GM18498 (cell line): ENCODE data around the gene RIPPLY2.
"Not testable (repeated sequence)": the region's sequence is repeated elsewhere in the genome, so short reads cannot be mapped to it uniquely, and the experiment has no call there.

ENCODE experiments used
- ATAC-seq: cut with Tn5 transposase; IDR thresholded peaks from one replicate; pipeline ENCODE4 v1.9.1; 2021; ENCODE audit warnings: mild to moderate bottlenecking, moderate library complexity; ENCODE audit not compliant: unreplicated experiment

The RIPPLY2 gene, protein sequence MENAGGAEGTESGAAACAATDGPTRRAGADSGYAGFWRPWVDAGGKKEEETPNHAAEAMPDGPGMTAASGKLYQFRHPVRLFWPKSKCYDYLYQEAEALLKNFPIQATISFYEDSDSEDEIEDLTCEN

DNA sequence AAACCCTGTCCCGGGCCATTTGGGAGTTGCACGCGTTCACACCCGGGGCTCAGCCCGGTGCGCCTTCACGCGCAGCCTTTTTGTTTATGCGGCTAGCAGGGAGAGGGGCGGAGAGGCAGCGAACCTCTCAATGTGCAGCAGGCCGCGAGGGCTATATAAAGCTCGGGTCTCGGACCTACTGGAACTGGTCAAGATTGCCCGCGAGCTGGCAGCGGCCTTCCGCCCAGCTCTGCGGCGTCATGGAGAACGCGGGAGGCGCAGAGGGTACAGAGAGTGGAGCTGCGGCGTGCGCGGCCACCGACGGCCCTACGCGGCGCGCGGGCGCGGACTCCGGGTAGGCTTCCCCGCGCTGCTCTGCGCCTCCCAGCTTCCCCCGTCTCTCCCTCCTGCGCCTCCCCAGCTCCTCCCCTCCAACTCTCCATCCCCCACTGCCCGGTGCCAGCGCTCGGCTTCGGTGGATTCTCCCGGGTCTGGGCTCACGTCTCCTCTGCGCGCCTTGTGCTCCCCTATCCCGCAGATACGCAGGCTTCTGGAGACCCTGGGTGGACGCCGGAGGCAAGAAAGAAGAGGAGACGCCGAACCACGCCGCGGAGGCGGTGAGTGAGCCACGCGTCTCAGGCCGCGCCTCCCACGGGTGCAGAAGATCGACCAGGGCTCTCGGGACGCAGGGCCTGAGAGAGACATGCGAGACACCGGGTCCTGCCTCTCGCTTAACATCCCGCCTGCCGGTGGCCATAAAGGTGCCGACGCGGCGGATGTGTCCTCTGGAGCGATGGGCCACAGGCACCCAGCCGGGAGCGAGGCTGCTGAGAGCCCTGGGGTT, at the start of gene RIPPLY2:
TSS of gene RIPPLY2 (plus strand) at position 183 of the 823 bp plus-strand sequence. CDS start at position 240, 57 bp downstream.
- ATAC-seq, result peak; percentile 60

DNA sequence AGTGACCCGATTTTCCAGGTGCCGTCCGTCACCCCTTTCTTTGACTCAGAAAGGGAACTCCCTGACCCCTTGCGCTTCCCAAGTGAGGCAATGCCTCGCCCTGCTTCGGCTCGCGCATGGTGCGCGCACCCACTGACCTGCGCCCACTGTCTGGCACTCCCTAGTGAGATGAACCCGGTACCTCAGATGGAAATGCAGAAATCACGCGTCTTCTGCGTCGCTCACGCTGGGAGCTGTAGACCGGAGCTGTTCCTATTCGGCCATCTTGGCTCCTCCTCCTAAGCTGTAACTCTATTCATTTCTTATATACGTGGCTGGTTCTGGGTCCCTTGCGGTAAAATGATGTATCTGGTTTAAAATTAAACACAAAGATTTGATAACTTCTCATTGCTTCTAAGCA, 49.7 kb upstream of the RIPPLY2 start:
- ATAC-seq, result not testable (repeated sequence)

DNA sequence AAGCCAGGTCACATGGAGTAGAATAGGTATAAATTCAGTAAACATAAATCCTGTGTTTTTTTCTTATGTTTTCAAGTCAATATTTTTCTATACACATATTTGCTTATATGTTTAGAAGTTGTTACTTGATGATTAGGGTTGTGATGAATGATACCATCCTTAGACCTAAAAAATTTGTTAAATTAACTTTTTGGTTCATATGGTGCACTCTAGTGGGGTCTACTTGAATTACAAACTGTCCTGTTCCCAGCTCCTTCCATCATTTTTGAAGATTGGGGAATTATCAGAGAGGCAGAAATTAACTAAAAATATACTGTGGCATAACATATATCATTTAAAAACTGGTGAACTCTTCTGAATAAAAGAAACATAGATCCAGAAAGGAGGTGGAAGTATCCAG, 48.3 kb upstream of the RIPPLY2 start:
- no peak for ATAC-seq

DNA sequence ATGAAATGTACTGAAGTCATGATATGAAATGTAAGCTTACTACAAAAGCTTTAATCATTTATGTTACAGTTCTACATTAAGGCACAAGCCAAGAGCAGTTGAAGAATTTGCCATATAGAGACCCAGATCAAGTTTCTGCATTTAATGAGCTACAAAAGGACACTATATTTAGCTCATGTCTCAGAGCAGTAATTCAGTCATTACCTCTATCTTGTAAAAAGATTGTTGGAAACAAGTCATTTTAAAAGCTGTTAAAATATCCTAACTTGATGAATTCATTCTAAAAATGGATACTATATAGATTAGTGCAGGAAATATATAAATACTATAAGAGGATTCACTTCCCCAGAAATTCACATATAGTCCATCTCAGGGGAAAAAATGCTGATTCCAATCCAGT, 45.2 kb upstream of the RIPPLY2 start:
- no peak for ATAC-seq

DNA sequence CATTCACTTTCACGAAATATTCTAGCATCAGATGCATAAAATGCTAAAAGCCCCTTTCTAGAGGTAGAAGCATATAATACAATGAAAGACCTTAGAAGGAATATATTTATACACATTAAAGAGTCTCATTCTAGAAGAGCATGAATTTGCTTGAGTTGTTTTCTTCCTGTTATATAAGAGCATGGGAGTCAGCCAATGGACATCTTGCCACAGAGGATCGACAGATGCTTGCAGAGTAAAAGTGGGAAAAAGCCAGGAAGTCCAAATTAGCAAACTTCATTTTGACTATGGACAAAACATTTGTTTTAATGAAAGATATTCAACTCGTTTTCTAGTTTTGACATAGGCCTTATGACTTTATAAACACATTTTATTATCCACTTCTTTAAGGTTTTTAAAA, 44.2 kb upstream of the RIPPLY2 start:
- no peak for ATAC-seq

DNA sequence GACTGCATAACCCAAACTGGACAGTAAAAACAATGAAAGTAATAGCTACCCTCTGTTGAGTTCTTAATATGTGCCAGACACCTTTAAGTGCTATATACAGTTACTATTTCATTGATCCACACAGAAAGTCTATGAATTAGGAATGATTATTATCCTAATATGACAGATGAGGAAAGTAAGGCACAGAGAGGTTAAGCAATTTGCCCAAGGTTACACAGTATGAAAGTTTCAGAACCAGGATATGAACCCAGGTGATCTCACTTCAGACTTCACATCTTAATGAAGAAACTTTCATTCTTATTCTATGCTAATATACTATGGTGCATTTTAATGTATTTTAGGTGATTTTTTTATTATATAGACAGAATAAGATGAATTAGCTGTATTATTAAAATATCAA, 40.6 kb upstream of the RIPPLY2 start:
- ATAC-seq, result no peak

DNA sequence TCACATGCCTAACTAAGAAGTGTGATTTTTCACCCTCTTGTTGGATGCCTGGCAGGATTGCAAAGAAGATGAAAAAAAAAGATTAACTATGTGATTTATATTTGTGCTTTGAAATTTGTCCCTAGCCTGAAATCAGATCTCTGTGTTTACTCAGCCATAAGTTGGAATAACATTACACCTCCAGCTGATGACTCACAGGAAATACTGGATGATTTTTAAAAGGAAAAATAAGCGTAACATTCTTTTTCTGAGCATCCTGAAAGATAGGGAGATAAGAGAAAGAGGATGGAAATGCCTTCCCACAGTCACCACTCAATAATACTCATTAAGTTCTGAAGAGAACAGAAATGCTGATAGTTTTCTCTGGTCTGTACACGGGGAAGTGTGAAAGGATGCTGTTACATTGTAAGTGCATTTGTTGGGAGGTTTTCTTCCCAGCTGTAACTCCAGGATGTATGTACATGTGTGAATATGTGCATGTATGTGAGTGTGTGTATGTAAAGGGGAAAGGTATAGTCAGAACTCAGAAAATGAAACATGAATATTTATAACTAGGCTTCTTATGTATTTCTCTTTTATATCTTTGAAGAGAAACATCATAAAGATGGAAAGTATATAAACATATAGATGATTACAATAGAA, 37.4 kb upstream of the RIPPLY2 start:
- ATAC-seq, result no peak

DNA sequence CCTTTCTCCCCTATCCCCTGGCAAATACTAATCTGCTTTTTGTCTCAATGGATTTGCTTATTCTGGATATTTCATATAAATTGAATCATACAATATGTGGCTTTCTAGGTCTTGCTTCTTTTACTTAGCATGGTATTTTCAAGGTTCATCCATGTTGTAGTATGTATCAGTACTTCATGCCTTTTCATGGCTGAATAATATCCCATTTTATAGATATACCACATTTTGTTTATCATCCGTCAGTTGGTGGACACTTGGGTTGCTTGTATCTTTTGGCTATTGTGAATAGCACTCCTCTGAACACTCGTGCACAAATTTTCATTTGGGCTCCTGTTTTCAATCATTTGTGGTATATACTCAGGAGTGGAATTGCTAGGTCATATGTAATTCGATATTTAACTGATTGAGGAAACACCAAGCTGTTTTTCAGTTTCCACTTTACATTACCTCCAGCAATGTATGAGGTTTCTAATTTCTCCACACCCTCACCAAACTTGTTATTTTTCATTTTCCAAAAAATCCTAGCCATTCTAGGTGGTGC, 30.5 kb upstream of the RIPPLY2 start:
- ATAC-seq, result no peak

DNA sequence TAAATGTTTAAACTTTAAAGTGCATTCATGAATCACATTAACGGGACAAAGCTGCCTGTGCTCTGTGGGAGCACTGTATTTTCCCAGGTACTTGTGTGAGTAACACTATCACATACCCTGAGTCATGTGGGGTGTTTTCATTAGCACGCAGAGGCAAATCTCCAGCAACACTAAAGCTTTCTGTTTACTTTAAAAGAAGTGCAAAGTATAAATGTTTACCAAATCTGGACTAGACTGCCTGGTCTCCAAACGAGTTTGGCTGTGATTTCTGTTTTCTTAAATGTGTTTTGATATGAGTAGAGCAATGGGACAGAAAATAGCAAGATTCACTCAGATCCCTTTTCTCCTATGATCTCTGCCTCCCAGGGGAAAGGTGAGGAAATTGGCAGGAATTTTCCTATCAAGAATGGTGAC, 28.8 kb upstream of the RIPPLY2 start:
- no peak for ATAC-seq

DNA sequence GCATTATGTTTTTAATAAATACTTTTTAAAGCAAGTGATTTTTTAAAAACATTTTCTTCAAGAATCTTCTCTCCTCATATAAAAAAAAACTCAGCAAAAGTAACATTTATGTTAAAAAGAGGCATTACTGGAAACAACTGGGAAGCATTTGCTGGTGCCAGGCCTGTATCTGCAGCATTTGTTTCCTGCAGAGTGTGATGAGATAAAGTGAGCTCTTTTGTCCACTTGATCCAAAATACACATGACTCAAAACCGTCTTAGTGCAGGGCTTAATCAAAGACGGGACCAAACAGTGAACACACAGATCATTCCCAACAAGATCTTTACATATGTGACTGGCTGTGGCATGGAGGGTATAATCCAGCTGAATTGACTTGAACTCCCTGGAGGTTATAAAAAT, 28.3 kb upstream of the RIPPLY2 start:
- no peak for ATAC-seq

DNA sequence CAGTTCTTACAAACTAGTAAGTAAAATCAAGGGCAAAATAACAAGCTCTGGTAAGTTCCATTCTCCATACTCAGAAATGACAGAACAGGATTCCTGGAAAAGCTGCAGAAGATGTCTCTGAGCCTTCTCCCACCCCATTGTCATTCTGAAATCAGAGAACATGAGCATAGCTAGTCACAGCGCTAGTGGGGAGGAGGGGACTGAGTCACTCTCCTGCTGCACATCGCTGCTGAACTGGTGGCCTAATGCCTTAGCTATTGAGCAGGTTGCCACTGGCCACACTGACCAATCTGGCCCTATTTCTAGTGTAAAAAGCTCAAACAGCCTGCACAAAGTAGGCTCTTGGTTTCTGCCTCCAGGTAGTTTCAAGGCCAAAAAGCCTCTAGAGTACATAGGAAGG, 26.1 kb upstream of the RIPPLY2 start:
- no peak for ATAC-seq

DNA sequence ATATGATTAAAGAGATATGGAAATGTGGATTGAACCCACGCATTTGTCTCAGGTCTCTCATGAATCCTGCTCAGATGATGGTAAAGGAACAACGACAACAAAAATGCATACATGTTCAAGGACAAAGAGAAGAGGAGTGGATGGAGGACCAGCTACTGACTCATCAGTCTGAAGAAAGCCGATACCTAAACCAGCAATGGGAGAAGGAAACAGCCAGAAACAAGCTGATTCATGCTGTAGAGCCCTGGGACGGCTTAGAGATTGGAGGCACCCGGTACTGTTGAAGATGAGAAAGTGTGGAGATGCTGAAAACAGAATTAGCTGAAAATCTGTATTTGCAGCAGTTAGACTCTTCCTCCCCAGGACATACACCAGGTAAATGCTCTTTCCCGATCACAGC, 14.4 kb upstream of the RIPPLY2 start:
- no peak for ATAC-seq

DNA sequence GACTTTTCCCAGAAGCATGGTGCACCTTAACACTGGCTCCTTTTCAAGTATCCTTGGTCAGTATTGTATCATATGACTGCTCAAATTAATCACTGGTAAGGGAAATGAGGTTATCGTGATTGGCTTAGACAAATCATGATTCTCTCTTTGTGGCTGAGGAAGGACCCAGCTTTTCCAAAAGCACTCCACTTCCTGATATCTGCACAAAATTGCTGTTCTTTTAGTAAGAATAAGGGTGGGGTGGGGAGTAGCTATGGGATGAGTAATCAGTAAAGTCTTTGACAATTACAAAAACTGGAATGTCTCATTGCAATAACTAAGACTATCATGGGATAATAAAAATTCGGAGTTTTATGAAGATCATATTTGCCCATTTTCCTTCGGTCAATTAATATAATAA, 9.0 kb upstream of the RIPPLY2 start:
- ATAC-seq, result no peak

DNA sequence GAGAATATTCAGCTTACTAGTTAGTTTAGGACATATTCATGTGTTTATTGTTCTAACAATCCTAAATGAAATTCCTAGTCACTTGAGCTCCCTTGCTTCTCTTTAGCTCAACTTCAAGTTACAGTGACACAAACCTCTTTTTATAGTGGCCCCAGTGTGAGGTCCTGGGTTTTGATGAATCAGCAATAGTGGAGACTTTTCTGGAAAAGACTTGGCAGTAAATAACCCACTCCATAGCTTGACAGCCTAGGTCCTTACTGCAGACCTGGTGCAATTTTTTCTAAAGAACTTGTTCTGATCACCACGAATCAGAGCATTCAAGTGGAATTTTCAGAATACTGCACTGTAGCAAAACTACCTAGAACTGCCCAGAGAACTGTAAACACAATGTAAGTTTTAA, 6.9 kb upstream of the RIPPLY2 start:
- ATAC-seq, result no peak

DNA sequence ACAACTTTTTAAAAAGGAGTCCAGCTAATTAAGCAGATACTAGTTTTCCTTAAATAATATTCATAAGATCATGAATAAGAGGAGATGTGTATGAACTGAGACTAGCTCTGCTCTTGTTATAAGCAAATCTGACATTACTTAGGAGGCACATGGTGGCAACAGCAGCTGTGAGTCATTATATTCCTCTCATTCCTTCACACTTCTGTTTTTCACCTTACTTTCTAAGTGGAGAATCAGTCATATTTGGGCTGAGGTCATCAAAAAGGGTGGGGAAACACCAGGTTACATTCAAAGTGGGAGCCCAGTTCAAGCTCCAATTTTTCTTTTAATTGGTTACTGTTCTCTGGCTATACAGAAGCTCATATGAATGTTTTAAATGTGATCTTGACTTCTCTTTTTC, 6.0 kb upstream of the RIPPLY2 start:
- no peak for ATAC-seq

DNA sequence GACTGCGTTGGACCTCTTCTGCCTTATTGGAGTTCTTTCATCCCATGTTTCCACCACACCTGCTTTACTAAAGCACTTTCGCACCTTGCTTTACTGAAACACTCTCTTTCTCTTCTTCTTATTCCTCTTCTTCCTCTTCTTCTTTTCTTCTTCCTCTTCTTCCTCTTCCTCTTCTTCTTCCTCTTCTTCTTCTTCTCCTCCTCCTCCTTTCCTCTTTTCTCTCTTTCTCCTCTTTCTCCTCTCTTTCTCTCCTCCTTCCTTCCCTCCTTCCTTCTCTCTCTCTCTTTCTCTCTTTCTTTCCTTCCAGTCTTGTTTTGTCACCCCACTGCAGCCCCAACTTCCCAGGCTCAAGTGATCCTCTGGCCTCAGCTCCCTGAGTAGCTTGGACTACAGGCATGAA, 4.0 kb upstream of the RIPPLY2 start:
- no peak for ATAC-seq

DNA sequence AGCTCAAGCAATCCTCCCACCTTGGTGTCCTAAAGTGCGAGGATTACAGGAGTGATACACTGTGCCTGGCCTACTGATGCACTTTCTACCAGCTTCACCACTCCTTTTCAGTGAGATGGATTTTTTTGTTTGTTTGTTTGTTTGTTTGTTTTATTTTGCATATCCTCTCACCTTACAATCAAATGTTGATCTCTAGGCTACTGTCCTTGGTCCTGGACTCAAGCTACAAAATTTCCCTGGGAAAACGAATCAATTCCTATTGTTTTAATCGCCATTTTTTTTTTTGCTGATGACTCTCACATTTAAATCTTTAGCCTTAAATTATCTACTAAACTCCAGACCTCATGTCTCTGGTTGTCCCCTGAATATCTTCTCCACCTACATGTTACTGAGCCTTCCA, 3.5 kb upstream of the RIPPLY2 start:
- no peak for ATAC-seq

DNA sequence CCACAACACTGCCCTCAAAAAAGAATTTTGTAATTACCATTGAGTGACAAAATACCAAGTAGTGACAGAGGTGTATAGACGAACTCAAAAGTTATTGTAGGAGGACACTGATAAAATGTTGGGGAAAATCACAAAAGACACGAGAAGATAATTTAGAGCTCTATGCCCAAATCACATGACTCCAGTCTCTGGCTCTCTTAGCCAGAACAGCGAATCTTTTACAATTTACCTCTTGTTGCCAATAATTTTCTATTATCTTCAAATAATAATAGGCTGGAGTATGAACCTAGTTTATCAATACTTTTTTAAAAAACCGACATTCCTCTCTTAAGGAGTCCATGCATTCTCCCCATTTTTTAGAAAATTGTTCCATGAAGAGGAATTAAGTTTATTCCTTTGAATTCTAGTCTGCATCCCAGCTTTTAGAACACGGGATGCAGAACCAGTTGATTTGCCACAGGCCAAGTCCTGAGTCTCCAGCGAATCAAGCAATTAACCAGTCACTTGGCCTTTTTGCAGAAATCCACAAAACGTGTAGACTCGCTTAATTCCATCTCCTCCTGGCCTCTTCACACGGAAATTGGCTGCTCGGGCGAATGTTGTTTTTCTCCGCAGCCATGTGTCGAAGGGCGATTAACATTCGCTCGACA, 507 bp upstream of the RIPPLY2 start:
- ATAC-seq, result no peak

DNA sequence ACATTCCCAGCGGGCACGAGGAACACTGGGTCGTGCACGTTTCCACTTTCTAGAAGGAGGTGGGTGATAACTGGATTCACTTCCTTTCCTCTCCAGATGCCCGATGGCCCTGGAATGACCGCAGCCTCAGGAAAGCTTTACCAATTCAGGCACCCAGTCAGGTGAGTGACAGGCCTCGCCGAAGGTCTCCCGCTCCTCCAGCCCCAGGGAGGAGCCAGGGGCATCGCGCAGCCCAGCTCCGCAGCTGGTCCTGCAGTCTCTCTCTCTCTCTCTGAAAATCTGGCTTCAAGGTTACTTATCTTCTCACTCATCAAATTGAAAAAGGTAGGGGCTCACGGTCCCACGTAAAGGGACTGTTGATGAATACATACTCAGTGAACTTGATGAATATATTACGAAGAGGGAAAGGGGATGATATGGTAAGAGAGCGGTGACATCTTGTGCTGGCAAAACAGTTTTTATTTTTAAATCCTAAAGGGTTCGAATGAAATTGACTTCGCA, 891 bp downstream of the RIPPLY2 start:
- ATAC-seq, result peak; percentile 4

DNA sequence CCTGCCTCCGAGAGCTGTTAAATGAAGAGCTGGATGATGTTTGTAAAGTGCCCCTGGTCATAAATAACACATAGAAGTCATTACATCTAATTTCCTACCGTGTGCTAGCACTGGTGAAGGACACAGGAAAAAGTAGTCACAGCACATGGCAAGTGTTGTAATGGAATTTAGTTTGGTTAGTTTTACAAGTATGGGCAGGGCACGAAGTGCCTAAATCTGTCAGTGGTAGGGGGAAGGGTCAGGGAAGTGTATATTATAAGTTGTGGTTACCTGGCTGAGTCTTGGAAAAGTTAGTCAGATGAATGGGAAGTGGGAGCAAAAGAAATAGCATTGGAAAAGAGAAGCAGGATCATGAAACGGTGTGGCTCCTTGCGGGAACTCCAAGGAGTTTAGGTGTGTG, 1.6 kb downstream of the RIPPLY2 start:
- ATAC-seq, result no peak
